ENCODE results near the gene UGT2B7. TPM values are rescaled to one million over a fixed set of nuclear protein-coding genes. Genes with fewer than 3 reads are reported as not detected.
"Not testable (repeated sequence)": the region's sequence is repeated elsewhere in the genome, so short reads cannot be mapped to it uniquely, and the experiment has no call there.

UGT2B7 gene
- not detected in 2 replicates for total RNA-seq (2014; rRNA removed; shearing (Covaris generic); ENCODE audit: low replicate concordance)

GRCh38 chr4:69096111-69096656, at the start of gene UGT2B7:
Gene UGT2B7, plus strand, starts transcription at chr4:69096474. Its CDS starts 47 bp downstream, at chr4:69096521.
- Histone ChIP-seq H3K4me3 (no peak within 1 kb of the TSS), H3K36me3 (no peaks in the 10 kb centered on the region), H3K9me3 (no peaks in the 10 kb centered on the region), H3K27me3 (no peaks in the 10 kb centered on the region)
- no peak for DNase-seq

DNA sequence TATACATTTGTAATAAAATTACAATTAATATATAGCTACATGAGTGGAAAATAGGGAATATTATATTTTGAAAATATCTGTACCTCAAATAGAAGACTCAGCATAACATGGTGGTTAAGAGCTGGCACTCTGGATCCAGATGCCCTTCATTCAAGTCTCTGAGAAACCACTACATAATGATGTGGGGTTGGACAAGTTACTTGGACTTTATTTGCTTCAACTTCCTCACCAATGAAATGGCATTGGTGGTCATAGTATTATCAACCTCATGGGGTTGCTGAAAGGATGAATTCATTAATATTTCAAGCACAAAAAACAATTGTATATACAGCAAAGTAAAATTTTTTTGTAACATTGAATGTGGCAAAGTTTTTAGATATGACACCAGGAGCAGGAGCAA, 46.4 kb upstream of the UGT2B7 start:
- H3K9me3 ChIP-seq, result no peaks in the 10 kb centered on the region
- no peaks in the 10 kb centered on the region for H3K27me3 ChIP-seq
- H3K4me3 ChIP-seq, result no peak overlapping the region
- no peak for DNase-seq
- H3K36me3 ChIP-seq, result no peaks in the 10 kb centered on the region

GRCh38 chr4:69050853-69051575, 45.3 kb upstream of the UGT2B7 start:
- H3K9me3 ChIP-seq, H3K4me3 ChIP-seq, DNase-seq, H3K36me3 ChIP-seq, H3K27me3 ChIP-seq: not testable (repeated sequence)

GRCh38 chr4:69051576-69051943, 44.7 kb upstream of the UGT2B7 start:
- Histone ChIP-seq H3K9me3 (no peaks in the 10 kb centered on the region), H3K27me3 (no peaks in the 10 kb centered on the region), H3K36me3 (no peaks in the 10 kb centered on the region), H3K4me3 (no peak overlapping the region)
- no peak for DNase-seq

- not testable (repeated sequence) for DNase-seq, H3K36me3 ChIP-seq, H3K4me3 ChIP-seq, H3K27me3 ChIP-seq, H3K9me3 ChIP-seq
Measured at GRCh38 chr4:69053309-69053885, 42.9 kb upstream of the UGT2B7 start.

GRCh38 chr4:69054033-69054432, 42.2 kb upstream of the UGT2B7 start:
- not testable (repeated sequence) for H3K36me3 ChIP-seq, H3K4me3 ChIP-seq, DNase-seq, H3K27me3 ChIP-seq, H3K9me3 ChIP-seq

DNA sequence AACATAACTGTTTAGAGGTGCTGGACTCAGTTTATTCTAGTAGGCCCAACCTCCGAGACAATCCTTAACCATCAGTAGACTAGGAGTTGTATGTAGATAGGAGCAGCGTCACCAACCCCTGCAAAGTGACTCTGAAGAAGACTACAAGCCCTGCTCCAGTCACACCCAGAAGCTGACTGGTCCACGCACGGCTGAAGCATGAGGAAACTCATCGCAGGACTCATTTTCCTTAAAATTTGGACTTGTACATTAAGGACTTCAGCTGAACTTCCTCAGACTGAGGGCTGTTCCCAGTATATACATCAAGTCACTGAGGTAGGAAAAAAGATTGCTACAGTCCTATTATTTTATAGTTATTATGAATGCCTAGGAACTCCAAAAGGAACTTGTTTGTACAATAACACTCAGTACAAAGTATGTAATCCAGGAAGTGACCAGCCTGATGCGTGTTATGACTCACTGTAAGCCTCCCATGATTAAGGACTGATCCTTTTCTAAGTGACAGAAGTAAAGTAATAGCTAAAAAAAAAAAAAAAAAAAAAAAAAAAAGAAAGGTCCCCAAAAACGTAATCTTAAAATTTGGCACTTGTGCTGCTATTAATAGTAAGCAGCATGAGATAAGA, 41.6 kb upstream of the UGT2B7 start:
- Histone ChIP-seq H3K9me3 (no peaks in the 10 kb centered on the region), H3K4me3 (no peak overlapping the region), H3K36me3 (no peaks in the 10 kb centered on the region), H3K27me3 (no peaks in the 10 kb centered on the region)
- peak; percentile 34 for DNase-seq

- no peaks in the 10 kb centered on the region for H3K36me3 ChIP-seq
Measured at GRCh38 chr4:69056150-69056549, 40.1 kb upstream of the UGT2B7 start.

DNA sequence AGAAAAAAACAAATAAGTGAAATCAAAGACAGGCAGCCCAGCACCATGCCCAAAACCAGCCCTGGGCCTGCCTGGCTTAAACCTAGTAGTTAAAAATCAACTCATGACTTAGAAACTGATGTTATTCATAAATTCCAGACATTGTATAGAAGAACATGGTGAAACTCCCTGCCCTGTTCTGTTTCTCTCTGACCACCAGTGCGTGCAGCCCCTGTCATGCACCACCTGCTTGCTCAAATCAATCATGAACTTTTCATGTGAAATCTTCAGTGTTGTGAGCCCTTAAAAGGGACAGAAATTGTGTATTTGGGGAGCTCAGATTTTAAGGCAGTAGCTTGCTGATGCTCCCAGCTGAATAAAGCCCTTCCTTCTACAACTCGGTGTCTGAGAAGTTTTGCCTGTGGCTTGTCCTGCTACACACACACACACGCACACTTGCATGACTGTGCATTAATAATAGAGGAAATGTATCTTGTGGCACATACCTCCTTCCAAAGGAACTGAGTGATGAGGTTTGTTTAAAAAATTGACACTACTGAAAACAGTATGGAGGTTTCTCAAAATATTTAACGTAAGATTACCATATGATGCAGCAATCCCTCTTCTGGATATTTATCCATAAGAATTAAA, 39.2 kb upstream of the UGT2B7 start:
- H3K36me3 ChIP-seq, result no peaks in the 10 kb centered on the region
- no peak for DNase-seq
- no peak overlapping the region for H3K4me3 ChIP-seq

More at GRCh38 chr4:69056150-69056549, 40.1 kb upstream of the UGT2B7 start:
- no peak for DNase-seq
- H3K27me3 ChIP-seq, result no peaks in the 10 kb centered on the region
- no peak overlapping the region for H3K4me3 ChIP-seq
- no peaks in the 10 kb centered on the region for H3K9me3 ChIP-seq

DNA sequence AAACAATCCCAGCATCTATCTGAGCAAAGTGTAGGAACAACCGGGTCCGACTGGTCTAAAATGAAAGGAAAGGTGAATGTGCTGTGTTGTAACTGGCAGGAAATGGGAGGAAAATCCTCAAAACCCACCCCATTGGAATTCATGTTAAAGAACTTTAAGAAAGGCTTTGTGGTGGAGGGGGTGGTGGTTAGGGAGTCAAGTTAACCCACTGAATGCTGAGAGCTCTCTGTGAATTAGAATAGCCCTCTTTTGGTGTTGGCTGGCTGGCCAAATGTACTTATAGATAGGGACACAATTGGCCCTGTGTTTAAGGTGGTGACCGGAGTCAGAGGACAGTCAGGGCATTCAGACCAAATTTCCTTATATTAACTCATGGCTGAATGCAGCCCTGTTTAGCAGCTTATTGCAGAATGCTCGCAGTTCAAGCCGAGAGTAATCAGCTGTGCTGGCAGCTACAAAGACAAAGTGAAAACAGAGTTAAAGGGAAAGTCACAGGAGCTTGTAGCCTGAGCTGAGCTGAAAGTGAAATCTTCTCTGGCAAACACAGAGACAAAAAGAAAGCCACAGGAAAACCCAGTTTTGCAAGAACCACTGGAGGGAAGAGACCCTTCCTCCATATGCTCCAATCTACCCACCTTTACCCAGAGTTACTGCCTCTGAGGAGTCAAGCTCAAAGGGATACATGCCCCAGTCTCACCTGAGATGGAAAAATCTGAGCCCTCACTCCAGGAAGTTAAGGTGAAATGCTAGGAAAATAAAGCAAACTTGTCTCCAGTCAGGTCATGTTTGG, 38.5 kb upstream of the UGT2B7 start:
- Histone ChIP-seq H3K4me3 (no peak overlapping the region), H3K27me3 (no peaks in the 10 kb centered on the region), H3K36me3 (no peaks in the 10 kb centered on the region), H3K9me3 (no peaks in the 10 kb centered on the region)
- DNase-seq, result no peak

More for the DNA sequence above, 39.2 kb upstream of the UGT2B7 start:
- Histone ChIP-seq H3K27me3 (no peaks in the 10 kb centered on the region), H3K9me3 (no peaks in the 10 kb centered on the region)

DNA sequence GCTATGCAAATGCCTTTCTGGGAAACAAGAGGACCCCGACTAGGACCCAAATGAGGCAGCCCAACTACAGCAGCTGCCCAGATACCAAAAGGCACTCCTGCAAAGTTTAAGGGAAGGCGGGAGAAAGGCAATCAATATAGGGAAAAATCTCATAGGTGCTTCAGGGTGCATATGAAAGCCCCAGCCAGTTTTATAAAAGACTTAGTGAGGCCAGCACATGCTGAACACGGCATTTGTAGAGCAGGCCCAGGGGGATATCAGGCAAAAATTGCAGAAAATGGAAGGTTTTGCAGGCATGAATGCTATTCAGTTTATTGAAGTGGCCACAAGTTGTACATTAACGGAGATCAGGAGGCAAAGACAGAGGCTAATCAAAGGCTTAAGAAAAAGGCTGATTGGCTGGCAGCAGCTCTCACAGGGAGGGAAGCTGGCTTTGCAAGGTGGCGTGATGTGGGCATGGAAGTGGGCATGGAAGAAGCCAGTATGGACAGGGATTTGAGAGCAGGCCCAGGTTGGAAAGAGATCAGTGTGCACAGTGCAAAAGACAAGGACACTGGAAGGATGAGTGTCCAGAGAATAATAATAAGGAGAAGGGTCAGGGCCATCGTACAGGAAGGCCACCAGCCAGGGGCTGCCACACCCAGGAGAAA, 37.7 kb upstream of the UGT2B7 start:
- no peaks in the 10 kb centered on the region for H3K36me3 ChIP-seq
- no peaks in the 10 kb centered on the region for H3K27me3 ChIP-seq
- no peaks in the 10 kb centered on the region for H3K9me3 ChIP-seq
- no peak overlapping the region for H3K4me3 ChIP-seq
- DNase-seq, result no peak

DNA sequence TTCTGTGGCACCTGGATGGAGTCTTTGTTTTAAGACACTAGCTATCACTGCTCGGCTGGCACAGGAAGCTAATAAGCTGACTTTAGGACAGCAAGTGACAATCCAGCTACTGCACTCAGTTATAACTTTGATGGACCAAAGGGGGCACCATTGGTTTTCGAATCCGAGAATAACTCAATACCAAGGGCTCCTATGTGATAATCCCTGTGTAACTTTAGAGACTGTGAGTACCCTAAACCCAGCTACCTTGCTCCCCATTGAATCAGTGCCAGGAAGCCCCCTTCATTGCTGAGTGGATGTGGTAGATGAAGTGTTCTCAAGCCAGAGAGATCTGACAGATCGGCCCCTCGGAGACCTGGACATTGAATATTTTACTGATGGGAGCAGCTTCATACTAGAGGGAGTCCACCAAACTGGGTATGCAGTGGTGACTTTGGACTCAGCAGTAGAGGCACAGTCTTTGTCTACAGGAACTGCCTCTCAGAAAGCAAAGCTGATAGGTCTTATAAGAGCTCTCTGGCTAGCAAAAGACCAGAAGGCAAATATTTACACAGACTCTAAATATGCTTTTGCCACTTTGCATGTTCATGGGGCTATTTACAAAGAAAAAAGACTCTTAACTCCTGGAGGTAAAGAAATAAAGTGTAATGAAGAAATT, 35.5 kb upstream of the UGT2B7 start:
- Histone ChIP-seq H3K9me3 (no peaks in the 10 kb centered on the region), H3K4me3 (no peak overlapping the region), H3K27me3 (no peaks in the 10 kb centered on the region), H3K36me3 (no peaks in the 10 kb centered on the region)
- DNase-seq, result no peak

GRCh38 chr4:69064391-69064790, 31.9 kb upstream of the UGT2B7 start:
- DNase-seq, result no peak
- Histone ChIP-seq H3K27me3 (no peaks in the 10 kb centered on the region), H3K36me3 (no peaks in the 10 kb centered on the region), H3K4me3 (no peak overlapping the region), H3K9me3 (no peaks in the 10 kb centered on the region)

GRCh38 chr4:69066945-69067344, 29.3 kb upstream of the UGT2B7 start:
- DNase-seq, result no peak
- Histone ChIP-seq H3K9me3 (no peaks in the 10 kb centered on the region), H3K4me3 (no peak overlapping the region), H3K36me3 (no peaks in the 10 kb centered on the region), H3K27me3 (no peaks in the 10 kb centered on the region)

- no peaks in the 10 kb centered on the region for H3K36me3 ChIP-seq
- no peak overlapping the region for H3K4me3 ChIP-seq
- no peaks in the 10 kb centered on the region for H3K27me3 ChIP-seq
- no peaks in the 10 kb centered on the region for H3K9me3 ChIP-seq
- DNase-seq, result no peak
Measured at GRCh38 chr4:69069085-69069484, 27.2 kb upstream of the UGT2B7 start.

DNA sequence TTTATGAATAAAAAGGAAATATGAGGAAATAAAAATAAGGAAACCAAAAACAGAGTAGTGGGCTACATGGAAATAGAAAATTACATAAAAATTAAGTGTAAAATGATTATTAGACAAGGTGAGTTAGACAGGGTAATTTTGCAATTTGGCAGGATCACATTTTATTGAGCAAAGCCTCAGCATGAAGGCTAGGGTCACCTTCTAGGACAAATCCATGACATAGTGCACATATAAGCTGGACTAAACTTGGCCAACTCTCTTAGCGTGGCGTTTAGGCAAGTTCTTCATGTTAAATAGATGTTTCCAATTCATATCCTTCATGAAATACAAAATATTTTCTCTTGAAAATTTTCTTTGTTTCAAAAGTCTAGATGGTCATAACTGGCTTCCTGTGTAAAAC, 25.7 kb upstream of the UGT2B7 start:
- Histone ChIP-seq H3K4me3 (no peak overlapping the region), H3K27me3 (no peaks in the 10 kb centered on the region), H3K36me3 (no peaks in the 10 kb centered on the region), H3K9me3 (no peaks in the 10 kb centered on the region)
- DNase-seq, result no peak
